Fibroblast of lung (primary cell): Measurements from ENCODE around the gene DERL2. TPM values are rescaled to one million over a fixed set of nuclear protein-coding genes. Genes with fewer than 3 reads are reported as not detected.
A peak's percentile ranks its signal among the peaks of the same experiment; 100 is the strongest.

Source experiments
- DNase-seq, 2 donors: peaks; one replicate each; pipeline versions ENCODE4 v3.0.0 to v3.0.0-alpha.2; 2010; ENCODE audit warnings: low read depth in 2 of 2
- H2AFZ ChIP-seq: 2 replicates; pipeline ENCODE4 v1.5.1; 2012; ENCODE audit warnings: low read length, control low read depth, inconsistent platforms
- H3K27ac ChIP-seq: 2 replicates; pipeline ENCODE4 v1.5.1; 2011; ENCODE audit warnings: low read length, control low read depth; ENCODE audit not compliant: insufficient read depth
- H3K27me3 ChIP-seq: 2 replicates; pipeline ENCODE4 v1.5.1; 2011; ENCODE audit warnings: mild to moderate bottlenecking, low read length; ENCODE audit not compliant: control insufficient read depth, insufficient read depth
- H3K36me3 ChIP-seq: 2 replicates; pipeline ENCODE4 v1.5.1; 2011; ENCODE audit warnings: low read length; ENCODE audit not compliant: control insufficient read depth, insufficient read depth
- H3K4me1 ChIP-seq: 2 replicates; pipeline ENCODE4 v1.5.1; 2011; ENCODE audit warnings: low read length; ENCODE audit not compliant: control insufficient read depth, insufficient read depth; ENCODE audit errors: extremely low read depth
- H3K4me2 ChIP-seq: 2 replicates; pipeline ENCODE4 v1.5.1; 2011; ENCODE audit warnings: low read length, control low read depth; ENCODE audit not compliant: insufficient read depth; ENCODE audit errors: extremely low read depth
- H3K4me3 ChIP-seq, 4 experiments: fragments of 200-600 bp in 1 of 4; sonication (generic) in 1 of 4; replicated peaks in 1 of 4; 2 replicates each; pipeline ENCODE4 v1.5.1; 2011 to 2016; ENCODE audit warnings: low read length in 4 of 4, low read depth in 3 of 4, mild to moderate bottlenecking in 3 of 4, control low read depth in 2 of 4, inconsistent platforms in 1 of 4, mixed read lengths in 1 of 4; ENCODE audit not compliant: insufficient read depth in 1 of 4; ENCODE audit errors: control extremely low read depth in 1 of 4
- H3K79me2 ChIP-seq: 2 replicates; pipeline ENCODE4 v1.5.1; 2012; ENCODE audit warnings: mild to moderate bottlenecking, low read length, inconsistent platforms; ENCODE audit not compliant: control insufficient read depth, insufficient read depth
- H3K9ac ChIP-seq: 2 replicates; pipeline ENCODE4 v1.5.1; 2011; ENCODE audit warnings: mild to moderate bottlenecking, low read length, control low read depth; ENCODE audit not compliant: insufficient read depth
- H3K9me3 ChIP-seq: 2 replicates; pipeline ENCODE4 v1.5.1; 2012; ENCODE audit warnings: low read depth, low read length; ENCODE audit not compliant: control insufficient read depth, insufficient read depth
- H4K20me1 ChIP-seq: 2 replicates; pipeline ENCODE4 v1.5.1; 2011; ENCODE audit warnings: low read length; ENCODE audit not compliant: control insufficient read depth, insufficient read depth; ENCODE audit errors: extremely low read depth
- EZH2 ChIP-seq: IDR thresholded peaks from 2 replicates; pipeline ENCODE4 v1.5.1; 2012; ENCODE audit warnings: low read length, control low read depth, mild to moderate bottlenecking; ENCODE audit errors: missing control alignments
- polyA plus RNA-seq, 2 donors: library from polyadenylated mRNA; depleted of rRNA in 1 of 2; stranded (reverse) in 1 of 2; unstranded in 1 of 2; fragments of >200 nt; gene quantifications; 2 replicates each; pipeline ENCODE4 v1.2.1, GENCODE V29; 2011 to 2012; ENCODE audit warnings: missing spikeins in 1 of 2
- total RNA-seq: library from RNA; depleted of rRNA; stranded (reverse); fragments of >200 nt; gene quantifications from 2 replicates; pipeline ENCODE4 v1.2.1, GENCODE V29; 2014
- TF ChIP-seq, protein P1 (sequence below), 2 donors: IDR thresholded peaks in 1 of 2; conservative IDR thresholded peaks in 1 of 2; 1 replicate in 1 of 2; 2 replicates in 1 of 2; pipeline ENCODE4 v1.5.1; 2011 to 2012; ENCODE audit warnings: low read length in 2 of 2, control low read depth in 1 of 2, inconsistent platforms in 1 of 2, low read depth in 1 of 2, mild to moderate bottlenecking in 1 of 2

DERL2 gene
- total and polyA plus RNA-seq, 2 donors (not counting 1 experiment from before 2014, with no cell fraction given) = 30.9 to 87.9 TPM

DNA sequence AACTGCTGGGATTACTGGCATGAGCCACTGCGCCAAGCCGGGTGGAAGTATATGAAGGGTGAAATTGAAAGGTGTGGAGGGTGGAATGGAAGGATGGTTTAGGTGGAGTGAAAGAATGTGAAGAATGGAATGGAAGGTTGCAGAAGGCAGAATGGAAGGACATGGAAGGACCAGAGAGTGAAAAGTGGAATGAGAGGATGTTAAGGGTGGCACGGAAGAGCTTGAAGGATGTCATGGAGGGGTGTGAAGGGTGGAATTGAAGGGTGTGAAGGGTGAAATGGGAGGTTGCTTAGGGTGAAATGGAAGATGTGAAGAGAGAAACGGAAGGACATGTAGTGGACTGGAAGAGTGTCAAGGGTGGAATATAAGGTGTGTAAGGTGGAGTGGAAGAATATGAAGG, 16.6 kb upstream of the DERL2 start:
- no peak for TF ChIP-seq EZH2
- TF ChIP-seq, protein P1, sequence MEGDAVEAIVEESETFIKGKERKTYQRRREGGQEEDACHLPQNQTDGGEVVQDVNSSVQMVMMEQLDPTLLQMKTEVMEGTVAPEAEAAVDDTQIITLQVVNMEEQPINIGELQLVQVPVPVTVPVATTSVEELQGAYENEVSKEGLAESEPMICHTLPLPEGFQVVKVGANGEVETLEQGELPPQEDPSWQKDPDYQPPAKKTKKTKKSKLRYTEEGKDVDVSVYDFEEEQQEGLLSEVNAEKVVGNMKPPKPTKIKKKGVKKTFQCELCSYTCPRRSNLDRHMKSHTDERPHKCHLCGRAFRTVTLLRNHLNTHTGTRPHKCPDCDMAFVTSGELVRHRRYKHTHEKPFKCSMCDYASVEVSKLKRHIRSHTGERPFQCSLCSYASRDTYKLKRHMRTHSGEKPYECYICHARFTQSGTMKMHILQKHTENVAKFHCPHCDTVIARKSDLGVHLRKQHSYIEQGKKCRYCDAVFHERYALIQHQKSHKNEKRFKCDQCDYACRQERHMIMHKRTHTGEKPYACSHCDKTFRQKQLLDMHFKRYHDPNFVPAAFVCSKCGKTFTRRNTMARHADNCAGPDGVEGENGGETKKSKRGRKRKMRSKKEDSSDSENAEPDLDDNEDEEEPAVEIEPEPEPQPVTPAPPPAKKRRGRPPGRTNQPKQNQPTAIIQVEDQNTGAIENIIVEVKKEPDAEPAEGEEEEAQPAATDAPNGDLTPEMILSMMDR (conservative IDR thresholded peaks at IDR 0.05 in 1 of 2, IDR thresholded peaks at IDR 0.05 in 1 of 2; ENCODE audit: low read depth in 1 of 2, low read length in 2 of 2) = no peak
- Histone ChIP-seq H3K4me1 (peaks cover 4% of the 10 kb centered on the region), H2AFZ (no peak overlapping the region), H3K36me3 (peaks cover 1% of the 10 kb centered on the region), H3K27me3 (no peaks in the 10 kb centered on the region), H3K9ac (no peak overlapping the region), H3K4me3 (no peak overlapping the region), H4K20me1 (no peaks in the 10 kb centered on the region), H3K9me3 (no peaks in the 10 kb centered on the region), H3K4me2 (no peak overlapping the region), H3K27ac (no peak overlapping the region), H3K79me2 (no peaks in the 10 kb centered on the region)
- DNase-seq = no peak

DNA sequence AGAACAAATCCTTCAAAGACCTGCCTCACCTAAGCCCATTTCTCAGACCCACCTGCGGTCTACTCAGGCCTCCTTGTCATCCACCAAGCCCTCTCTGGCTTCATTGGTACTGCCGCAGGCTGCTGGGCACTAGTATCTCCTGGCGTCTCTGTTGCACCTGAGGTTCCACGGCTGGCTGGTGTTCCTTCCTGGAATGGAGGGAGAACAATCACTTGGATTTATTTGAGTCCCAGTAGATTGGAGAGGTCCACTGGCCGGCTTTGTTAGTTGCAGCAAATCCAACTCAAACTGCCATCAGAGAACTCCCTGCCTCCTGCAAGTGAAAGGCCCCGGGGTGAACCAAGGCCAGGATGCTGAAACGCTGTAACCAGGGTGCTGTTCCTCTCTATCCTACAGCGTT, 15.7 kb upstream of the DERL2 start:
- Histone ChIP-seq H3K27me3 (no peaks in the 10 kb centered on the region), H3K9me3 (no peaks in the 10 kb centered on the region), H3K36me3 (peaks cover 1% of the 10 kb centered on the region), H2AFZ (no peak overlapping the region), H3K4me2 (no peak overlapping the region), H3K9ac (no peak overlapping the region), H3K79me2 (no peaks in the 10 kb centered on the region), H3K4me1 (peaks cover 4% of the 10 kb centered on the region), H4K20me1 (no peaks in the 10 kb centered on the region), H3K4me3 (no peak overlapping the region), H3K27ac (no peak overlapping the region)
- DNase-seq = no peak
- TF ChIP-seq EZH2 = no peak
- TF ChIP-seq, protein P1 (conservative IDR thresholded peaks at IDR 0.05 in 1 of 2, IDR thresholded peaks at IDR 0.05 in 1 of 2; ENCODE audit: low read depth in 1 of 2, low read length in 2 of 2) = no peak

DNA sequence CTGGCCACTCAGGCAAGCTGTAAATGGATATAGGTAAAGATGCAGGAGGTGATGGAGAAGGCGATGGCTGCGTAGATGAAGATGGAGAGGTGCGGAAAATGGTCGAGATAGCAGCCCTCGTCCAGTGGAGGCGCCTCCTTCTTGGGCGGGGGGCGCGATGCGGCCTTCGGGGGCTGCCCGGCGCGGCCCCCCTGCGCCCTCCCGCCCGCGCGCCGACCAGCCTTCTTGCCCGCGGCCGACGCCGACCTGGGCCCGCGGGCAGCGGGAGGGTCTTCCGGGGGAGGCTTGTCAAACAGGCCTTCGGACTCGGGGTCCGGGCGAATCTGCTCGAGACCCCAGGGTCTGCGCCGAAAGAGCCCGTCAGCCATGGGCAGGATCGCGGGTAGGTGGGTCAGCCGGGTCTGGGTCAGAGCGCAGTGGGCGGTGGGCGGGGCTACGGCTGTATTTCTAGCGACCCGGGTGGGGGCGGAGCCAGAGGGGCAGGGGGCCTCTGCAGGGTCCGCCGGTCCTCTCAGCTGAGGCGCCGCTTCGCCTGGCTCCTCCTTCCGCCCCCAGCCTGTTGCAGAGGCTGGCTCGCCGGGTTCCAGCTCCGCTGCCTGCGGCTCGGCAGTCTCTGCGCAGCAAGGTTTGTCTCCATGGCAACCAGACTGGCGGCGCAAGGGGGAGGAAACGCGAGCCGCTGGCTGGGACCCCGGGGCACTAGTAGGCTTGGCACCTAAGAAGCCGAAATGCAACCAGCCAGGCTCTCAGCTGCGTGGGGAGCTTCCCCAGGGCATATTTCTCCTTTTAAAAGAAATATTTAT, 14.8 kb upstream of the DERL2 start:
- DNase-seq = peak; percentile 85 to 90
- TF ChIP-seq, protein P1 (conservative IDR thresholded peaks at IDR 0.05 in 1 of 2, IDR thresholded peaks at IDR 0.05 in 1 of 2; ENCODE audit: low read depth in 1 of 2, low read length in 2 of 2) = no peak
- no peak for TF ChIP-seq EZH2
- Histone ChIP-seq H2AFZ (peak overlapping the region; percentile 69), H3K4me1 (peaks cover 4% of the 10 kb centered on the region), H3K9me3 (no peaks in the 10 kb centered on the region), H3K4me3 (peak overlapping the region; percentile 56 to 79 (median 76)), H3K27me3 (no peaks in the 10 kb centered on the region), H3K36me3 (peaks cover 1% of the 10 kb centered on the region), H4K20me1 (no peaks in the 10 kb centered on the region), H3K9ac (peak overlapping the region; percentile 77), H3K27ac (no peak overlapping the region), H3K79me2 (no peaks in the 10 kb centered on the region), H3K4me2 (peak overlapping the region; percentile 95)
